HG03045 (cell line): ENCODE results near the gene CTNNA2.
"Not testable (repeated sequence)": the region's sequence is repeated elsewhere in the genome, so short reads cannot be mapped to it uniquely, and the experiment has no call there.

Experiments used
- ATAC-seq: cut with Tn5 transposase; IDR thresholded peaks from one replicate; pipeline ENCODE4 v1.9.1; 2021; ENCODE audit warnings: mild to moderate bottlenecking, moderate library complexity; ENCODE audit not compliant: unreplicated experiment

Gene CTNNA2

DNA sequence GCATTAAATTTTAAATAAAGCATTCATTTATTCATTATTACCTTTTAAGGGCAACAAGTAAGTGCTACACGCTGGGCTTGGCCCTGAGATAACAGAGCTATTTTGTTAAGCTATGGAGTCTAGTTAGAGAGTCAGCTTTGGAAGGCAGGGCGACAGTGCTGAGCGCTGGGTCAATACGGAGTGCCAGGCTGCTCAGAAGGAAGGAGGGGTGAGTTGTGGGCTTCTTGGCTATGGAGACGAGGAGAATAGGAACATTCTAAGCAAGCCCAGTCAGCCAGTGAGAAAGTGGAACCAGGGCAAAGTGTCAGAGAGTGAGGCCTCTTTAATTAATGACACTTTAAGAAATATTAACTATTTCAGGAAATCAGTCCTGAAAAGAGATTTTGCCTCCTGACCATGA is 503.3 kb downstream of the CTNNA2 start:
- no peak for ATAC-seq

GRCh38 chr2:80019571-80020460 is 507.0 kb downstream of the CTNNA2 start:
- ATAC-seq = no peak

- ATAC-seq = no peak
Observed at GRCh38 chr2:80022018-80022417, 509.2 kb downstream of the CTNNA2 start.

DNA sequence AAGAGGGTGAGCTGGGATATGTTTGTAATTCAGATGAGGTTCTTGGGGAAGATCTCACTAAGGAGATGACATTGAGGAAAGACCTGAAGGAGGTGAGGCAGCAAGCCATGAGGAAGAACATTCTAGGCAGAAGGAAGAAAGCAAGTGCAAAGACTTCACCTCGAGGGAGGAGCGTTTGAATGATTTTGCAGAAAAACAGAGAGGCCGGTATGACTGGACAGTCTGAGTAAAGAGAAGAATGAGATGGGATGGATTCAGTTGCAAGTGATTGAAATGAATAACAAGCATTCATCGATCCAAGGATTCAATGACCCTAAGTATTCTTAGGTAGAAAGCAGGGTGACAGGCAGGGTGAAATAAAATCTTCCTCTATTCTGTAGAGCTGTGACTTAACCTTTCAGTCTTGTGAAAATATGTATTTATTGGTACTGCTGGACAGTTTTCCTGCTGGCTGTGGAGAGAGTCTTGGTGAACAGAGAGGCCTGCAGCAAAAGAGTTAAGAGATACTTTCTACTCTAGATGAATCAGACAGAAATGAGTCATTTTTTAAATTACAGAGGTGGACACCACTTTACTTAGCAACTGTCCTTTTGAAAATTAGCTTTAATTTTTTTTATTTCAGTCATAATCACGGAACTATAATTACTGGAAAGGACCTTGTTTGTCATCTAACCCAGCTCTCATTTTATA is 513.3 kb downstream of the CTNNA2 start:
- no peak for ATAC-seq

DNA sequence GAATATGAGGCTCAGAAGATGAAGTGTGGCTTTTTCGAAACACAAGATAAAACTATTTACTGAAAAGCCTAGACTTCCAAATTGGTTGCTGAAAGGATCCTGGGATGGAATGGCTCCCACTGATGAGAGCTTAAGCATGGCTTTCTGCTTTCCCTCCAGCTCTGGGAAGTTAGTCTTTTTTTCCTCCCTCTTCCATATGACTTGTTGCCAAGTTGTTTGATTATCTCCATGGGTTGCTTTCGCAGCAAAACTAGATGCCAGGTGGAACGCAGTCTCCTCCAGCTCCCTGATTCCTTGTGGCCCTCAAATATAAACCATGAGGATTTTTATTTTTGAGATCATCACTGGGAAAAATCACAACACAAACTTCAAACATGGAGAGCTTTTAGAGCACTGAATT is 515.2 kb downstream of the CTNNA2 start:
- ATAC-seq = no peak

- ATAC-seq = no peak
Observed at GRCh38 chr2:80028584-80028983, 515.7 kb downstream of the CTNNA2 start.

GRCh38 chr2:80030135-80030534 is 517.3 kb downstream of the CTNNA2 start:
- ATAC-seq = no peak

DNA sequence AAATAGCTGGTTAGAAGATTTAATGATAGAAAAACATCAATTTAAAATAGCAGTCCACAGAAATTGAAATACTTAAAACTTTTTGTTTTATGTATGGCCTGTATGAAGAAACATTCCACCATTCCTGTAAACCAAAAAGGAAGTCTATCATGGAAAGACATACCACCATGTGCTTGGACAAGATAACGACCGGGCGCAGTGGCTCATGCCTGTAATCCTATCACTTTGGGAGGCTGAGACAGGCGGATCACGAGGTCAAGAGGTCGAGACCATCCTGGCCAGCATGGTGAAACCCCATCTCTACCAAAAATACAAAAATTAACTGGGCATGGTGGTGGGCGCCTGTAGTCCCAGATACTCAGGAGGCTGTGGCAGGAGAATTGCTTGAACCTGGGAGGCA is 519.8 kb downstream of the CTNNA2 start:
- not testable (repeated sequence) for ATAC-seq

DNA sequence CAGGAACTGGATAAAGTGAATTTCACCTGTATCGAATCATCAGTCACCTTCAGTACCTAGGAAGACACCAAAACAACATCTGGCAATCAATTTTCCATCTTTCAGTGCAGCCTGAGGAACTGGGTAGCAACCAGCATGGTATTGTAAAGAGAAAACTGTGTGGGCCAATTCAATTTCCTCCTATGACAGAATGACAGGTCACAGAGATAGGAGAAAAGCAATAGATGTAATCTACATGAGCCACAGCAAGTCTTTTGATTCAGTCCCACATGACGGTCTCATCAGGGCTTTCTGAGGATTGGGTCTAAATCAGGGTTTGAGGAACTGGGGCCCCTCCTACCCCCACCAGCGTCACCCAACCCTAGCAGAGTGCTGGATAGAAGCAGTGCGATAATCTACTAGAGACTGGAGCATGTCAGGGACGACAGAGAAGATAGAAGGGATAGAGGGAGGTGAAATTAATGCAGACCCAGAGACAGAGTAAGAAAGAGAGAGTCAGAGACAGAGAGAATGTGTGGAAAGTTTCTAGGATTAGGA is 523.0 kb downstream of the CTNNA2 start:
- ATAC-seq = no peak

- ATAC-seq = no peak
Observed at GRCh38 chr2:80037310-80037709, 524.5 kb downstream of the CTNNA2 start.

GRCh38 chr2:80040226-80040625 is 527.4 kb downstream of the CTNNA2 start:
- no peak for ATAC-seq

- ATAC-seq = no peak
Observed at GRCh38 chr2:80042635-80043034, 529.8 kb downstream of the CTNNA2 start.

- ATAC-seq = no peak
Observed at GRCh38 chr2:80048296-80048695, 535.4 kb downstream of the CTNNA2 start.

- no peak for ATAC-seq
Observed at GRCh38 chr2:80050246-80050645, 537.4 kb downstream of the CTNNA2 start.

- ATAC-seq = no peak
Observed at GRCh38 chr2:80053522-80054345, 540.9 kb downstream of the CTNNA2 start.

- no peak for ATAC-seq
Observed at GRCh38 chr2:80054346-80054675, 541.5 kb downstream of the CTNNA2 start.

GRCh38 chr2:80057956-80058355 is 545.1 kb downstream of the CTNNA2 start:
- no peak for ATAC-seq

- ATAC-seq = no peak
Observed at GRCh38 chr2:80058562-80058961, 545.7 kb downstream of the CTNNA2 start.

DNA sequence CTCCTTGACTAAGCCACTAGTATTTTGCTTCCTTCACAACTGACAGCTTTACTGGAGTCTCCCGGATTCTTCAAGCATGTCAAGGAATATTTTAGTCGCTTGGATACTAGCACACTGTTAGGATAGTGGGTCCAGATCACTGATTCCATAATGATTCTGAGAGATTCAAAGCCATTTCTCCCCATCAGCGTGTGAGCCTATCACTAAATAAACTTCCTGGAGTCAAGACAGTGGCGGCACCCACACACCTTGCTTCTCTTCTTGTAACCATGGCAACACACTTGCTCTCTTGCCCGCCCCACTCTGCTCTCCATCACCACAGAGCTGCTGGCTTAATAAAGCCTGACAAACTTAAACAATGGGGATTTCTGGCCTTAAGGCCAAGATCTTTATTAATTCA is 546.6 kb downstream of the CTNNA2 start:
- ATAC-seq = no peak

- no peak for ATAC-seq
Observed at GRCh38 chr2:80061881-80062280, 549.0 kb downstream of the CTNNA2 start.

DNA sequence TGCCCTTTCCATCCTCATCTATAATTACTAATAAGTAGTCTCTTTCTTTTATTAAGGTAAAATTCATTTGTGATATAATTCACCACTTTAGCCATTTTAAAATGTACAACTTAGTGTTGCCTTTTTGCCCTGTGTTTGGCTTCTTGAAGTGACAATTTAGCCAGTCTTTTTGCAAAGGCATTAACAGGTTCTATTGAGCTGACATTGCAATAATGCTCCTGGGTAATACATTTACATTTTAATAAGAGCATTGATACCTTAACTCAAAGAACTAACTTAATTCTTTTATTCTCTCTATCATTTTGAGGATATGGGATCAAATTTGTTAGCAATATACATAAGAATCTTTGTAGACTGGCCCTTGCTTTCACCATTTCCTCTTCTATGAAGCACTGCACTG is 549.4 kb downstream of the CTNNA2 start:
- ATAC-seq = no peak
